HG03565 (cell line): Measurements from ENCODE around the gene C8B.

ENCODE experiments used
- ATAC-seq: cut with Tn5 transposase; IDR thresholded peaks from one replicate; pipeline ENCODE4 v1.9.1; 2021; ENCODE audit warnings: mild to moderate bottlenecking, moderate library complexity; ENCODE audit not compliant: unreplicated experiment

Gene C8B

DNA sequence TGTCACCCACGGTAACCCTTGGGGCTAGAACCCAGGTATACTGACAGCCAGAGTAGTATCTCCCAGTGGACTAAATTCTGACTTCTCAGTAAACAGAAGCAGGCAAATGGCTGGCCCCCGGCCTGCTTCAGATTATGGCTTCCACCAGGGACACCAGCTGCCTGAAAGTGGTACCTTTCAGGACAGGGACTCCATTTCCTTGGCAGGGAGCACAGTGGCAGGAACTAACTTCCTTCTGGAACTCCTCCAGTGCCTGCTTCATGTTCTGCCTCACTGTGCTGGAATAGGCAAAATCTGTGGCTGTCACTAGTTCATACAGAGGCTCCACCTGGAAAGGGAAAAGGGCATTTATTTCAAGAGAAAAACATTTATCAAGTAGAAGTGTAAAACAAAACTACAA lies 32.7 kb downstream of the C8B start:
- ATAC-seq = no peak

DNA sequence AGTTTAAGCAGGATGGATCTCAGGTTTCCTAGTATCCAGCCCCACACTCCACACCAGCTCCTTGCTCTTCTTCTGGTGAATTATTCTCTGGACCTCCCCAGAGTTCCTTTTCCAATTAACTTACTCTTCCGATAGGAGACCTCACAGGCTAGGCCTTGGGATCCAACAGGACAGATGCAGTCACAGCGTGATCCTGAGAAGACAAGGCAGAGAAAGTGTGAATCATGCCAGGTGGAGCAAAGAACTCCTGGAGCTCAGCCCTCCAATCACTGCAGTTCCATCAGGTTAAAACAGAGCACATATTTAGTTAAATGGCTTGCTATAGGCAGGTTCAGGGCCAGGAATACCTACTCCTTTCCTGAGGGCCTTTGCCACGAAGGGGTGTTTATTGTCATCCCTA lies 34.1 kb downstream of the C8B start:
- no peak for ATAC-seq

DNA sequence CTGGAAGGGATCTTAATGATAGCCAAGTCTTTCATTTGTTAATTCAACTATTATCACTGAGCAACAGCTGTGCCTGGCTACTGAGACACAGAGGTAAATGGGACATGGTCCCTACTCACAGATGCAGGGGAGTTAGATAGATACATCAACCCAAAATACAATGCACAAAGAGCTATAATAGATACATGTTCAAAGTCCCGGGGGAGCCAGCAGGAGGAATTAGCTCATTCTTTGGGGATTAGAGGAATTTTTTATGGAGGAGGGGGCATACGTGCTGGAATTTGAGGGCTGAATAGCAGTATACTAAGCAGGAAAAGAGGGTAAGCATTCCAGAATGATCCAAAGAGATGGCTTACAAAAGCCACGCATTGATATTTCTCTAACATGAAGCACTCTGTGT lies 34.6 kb downstream of the C8B start:
- no peak for ATAC-seq

DNA sequence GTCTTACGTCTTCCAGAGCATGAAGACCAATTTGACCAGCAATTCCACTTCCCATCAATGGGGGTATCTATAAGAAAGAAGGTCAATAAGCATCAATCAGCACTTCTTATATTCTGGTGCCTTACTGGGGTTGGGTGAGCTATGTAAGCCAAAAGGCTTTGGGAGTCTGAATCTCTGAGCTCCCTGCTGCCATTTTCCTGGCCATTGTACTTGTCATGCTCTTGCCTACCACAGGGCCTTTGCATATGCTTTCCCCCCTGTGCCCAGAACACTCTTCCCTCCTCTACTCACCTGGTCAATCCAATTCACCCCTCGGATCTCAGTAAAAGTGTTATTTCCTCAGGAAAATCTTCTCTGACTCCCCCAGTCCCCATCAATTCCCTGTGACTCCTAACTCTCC lies 36.3 kb downstream of the C8B start:
- no peak for ATAC-seq

DNA sequence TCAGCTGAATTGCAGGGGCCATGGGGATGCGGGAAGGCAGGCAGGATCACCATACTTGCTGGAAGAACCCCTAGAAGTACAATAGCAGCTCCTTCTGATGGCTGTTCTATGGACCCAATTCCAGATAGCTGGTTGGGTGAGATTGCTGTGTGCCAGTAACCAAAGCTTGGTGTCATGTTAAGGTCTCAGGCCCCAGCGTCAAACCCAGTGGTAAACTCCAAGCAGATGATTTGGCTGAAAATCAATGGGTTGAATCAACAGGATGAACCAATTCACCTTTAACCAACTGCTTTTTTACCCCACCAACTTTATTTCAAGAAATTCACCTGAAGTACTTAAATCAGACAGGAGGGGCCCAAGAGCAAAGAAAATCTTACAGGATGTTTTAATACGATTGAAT lies 37.8 kb downstream of the C8B start:
- no peak for ATAC-seq

DNA sequence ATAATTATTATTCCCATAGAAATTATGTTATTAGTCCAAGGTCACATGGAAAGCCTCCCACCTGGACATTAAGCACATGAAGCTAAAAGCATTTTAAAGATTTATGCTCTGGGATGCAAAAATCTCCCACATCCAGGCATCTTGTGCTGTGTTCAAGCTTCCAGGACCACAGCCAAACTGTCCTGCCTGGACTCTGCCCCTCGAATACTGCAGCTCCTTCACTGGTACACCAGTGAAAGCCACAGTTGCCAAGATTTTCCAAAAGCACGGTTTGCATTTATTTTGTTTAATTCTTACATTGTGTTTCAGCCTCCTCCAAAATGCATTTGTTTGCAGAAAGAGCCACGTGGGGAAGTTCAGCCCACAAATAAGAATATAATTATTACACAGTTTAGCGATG lies 38.6 kb downstream of the C8B start:
- no peak for ATAC-seq

DNA sequence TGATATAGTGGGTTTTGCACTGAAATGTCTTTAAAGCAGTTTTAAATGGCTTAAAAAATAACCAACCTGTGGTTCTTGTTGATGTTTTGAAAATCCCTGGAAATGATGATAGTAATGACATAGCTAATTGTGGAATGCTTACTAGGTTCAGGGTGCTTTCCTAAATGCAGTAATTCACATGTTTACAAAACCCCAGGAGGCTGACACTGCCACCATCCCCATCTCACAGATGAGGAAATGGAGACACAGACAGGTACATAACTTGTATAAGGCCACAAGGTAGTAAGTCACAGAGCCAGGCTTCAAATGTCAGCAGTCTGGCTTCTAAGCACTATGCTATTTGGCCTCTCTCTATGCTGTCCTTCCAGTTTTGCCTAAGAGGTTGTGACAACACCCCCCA lies 40.6 kb downstream of the C8B start:
- ATAC-seq = no peak

DNA sequence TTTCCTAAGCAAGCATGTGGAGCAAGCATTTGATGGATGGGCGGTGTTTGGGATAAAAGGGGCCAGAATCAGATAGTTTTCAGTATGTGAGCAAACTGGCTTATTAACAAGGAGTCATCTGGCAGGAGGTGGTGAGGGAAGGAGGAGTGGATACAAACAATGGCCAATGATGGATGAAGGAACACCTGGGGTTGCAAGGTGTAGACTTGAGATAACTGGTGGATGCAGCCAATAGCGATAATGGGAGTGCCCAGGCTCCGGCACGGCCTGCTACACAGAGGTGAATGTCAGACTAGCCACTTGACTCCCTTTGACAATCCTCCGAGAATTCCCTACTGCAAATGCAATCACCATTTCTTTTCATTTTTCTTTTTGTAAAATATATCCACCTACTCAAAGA lies 41.7 kb downstream of the C8B start:
- ATAC-seq = no peak

DNA sequence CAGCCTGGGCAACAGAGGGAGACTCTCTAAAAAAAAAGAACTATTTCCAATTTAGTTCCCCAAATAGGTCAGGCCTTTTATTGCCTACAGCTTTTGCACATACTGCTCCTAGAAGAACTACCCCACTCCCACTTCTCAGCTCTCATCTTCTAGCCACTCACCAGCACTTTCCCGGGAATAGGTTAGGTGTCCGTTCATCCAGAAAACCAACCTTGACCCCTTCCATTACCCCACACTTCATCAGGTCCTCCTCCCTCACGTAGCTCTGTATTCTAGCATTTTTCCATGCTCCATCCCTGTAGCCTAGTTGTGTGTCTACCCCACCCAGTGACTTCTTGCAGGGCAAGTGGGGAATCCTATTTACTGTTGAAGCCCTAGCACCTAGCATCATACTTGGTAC lies 42.6 kb downstream of the C8B start:
- no peak for ATAC-seq

DNA sequence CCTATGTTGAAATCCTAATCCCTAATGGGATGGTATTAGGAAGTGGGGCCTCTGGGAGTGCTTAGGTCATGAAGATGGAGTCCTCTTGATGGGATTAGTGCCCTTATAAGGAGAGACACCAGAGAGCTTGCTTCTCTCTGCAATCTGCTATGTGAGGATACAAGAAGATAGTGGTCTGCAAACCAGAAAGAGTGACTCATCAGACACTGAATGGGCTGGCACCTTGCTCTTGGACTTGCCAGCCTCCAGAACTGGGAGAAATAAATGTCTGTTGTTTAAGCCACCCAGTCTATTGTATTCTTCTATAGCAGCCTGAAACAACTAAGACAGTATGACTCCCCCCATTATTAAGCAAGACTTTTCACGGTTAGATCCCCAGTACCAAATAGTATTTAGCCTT lies 43.3 kb downstream of the C8B start:
- no peak for ATAC-seq

DNA sequence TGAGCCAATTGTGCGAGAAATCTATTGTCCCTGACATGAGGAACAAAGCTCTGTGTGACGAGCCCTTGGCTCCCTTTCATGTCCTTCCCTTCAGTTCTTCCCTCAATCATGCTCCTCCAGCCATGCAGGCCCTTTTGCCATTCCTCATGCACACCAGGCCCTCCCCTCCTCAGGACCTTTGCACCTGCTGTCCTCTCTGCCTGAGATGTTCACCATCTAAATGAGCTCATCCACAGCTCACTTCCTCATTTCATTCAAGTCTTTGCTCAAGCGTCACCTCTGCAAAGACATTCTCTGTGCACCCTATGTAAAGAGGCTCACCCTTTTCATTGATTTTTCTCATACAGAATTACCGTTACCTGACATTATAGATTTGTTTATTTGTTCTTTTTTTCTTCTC lies 43.7 kb downstream of the C8B start:
- no peak for ATAC-seq

DNA sequence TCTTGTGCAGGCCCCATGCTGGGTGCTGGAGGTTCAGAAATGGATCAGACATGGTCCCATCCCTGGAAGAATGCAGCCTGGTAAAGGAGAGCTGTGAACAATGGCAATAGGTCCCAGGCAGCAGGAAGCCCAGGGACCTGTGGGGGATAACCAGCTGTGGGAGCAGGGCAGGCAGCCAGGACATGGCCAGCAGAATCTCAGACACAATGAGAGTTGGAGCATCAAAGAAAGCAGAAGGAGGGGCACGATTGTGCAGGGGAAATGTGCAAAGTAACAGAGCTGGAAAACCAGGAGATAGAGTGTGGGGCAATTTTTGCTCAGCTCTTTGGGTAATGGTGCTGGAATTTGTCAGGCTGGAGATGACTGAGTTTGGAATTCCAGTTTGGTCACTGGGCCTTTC lies 44.3 kb downstream of the C8B start:
- ATAC-seq = no peak

DNA sequence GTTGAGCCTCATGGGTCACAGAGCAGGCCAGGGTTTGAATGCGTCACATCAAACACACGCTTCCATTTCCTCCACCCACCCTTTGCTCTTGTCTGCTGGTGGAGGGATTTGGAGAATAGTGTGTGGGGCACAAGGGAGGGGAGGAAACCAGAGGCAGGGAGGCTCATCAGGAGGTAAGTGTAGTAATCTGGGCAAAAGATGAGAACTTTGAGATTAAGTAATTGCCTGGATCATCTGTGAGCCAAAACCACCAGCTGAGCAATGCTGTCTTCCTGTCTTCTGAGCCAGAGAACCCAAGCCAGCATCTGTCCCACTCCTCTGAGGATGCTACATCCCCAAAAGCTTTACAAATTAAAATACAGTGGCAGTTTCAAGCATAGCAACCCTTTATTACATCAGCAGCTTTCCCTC lies 45.2 kb downstream of the C8B start:
- ATAC-seq = no peak

DNA sequence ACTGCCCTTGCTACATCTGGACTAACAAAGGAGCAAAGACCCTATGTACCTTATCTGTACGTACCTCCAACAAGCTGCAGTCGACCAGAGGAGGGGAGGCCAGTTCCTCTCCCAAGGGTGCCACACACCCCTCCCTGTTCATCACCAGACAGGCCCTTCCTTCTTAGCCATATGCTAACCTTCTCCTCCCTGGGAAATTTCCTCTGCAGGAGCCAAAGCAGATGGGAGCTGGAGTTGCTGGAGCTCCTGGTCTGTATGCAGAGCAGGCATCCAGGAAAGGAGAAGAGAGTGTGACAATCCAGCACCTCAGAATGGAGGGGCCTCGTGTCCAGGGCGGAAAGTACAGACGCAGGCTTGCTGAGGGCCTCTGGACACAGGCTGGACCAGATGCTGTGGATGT lies 48.5 kb downstream of the C8B start:
- ATAC-seq = no peak

DNA sequence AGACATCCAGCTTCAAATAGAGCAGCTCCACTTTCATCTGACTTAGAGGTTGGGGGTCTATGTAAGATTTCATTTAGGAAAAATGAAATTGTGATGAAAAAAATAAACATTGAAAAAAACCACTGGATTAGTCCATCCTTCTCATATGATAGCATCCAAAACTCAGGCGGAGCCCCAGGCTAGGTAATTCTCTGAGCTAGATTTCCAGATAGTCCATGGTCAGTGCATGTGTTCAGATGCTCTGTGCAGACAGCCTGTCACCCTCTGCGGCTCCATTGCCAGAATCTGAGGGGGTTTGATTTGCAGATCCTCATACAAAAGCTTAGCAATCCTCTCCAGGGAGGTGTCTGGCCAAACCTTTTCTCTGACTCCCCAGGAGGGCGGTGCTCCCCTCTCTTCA lies 49.2 kb downstream of the C8B start:
- ATAC-seq = no peak

DNA sequence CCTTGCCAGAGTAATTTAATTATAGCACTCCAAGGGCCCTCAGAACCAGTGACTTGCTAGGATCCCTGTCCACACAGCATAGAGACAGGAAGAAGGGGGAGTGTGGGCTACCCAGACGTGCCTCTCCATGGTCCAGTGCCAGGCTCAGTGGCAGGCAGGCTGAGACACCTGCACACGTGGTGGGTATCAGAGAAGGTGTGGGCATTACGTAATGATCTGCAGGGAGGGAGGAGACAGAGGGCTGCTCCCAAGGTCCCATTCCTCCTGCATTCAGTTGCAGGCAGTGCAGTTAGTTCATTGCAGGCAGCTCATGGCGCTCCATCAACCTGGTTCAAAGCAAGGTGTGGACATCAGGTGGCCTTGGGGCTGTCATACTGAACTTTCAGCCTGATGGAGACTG lies 49.9 kb downstream of the C8B start:
- ATAC-seq = no peak

DNA sequence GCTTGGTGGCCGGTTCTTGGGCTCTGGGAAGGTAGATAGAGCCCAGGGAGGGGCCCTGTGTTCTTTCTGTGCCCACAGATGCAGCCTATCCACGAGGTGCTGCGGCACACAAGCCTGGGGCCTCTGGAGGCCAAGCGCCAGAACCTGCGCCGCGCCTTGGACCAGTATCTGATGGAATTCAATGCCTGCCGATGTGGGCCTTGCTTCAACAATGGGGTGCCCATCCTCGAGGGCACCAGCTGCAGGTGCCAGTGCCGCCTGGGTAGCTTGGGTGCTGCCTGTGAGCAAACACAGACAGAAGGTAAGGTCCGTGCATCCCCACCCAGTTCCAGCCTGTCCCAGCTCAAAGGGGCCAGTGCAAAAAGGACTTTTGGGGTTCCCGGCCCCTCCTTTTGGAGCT lies 53.5 kb downstream of the C8B start:
- ATAC-seq = no peak

DNA sequence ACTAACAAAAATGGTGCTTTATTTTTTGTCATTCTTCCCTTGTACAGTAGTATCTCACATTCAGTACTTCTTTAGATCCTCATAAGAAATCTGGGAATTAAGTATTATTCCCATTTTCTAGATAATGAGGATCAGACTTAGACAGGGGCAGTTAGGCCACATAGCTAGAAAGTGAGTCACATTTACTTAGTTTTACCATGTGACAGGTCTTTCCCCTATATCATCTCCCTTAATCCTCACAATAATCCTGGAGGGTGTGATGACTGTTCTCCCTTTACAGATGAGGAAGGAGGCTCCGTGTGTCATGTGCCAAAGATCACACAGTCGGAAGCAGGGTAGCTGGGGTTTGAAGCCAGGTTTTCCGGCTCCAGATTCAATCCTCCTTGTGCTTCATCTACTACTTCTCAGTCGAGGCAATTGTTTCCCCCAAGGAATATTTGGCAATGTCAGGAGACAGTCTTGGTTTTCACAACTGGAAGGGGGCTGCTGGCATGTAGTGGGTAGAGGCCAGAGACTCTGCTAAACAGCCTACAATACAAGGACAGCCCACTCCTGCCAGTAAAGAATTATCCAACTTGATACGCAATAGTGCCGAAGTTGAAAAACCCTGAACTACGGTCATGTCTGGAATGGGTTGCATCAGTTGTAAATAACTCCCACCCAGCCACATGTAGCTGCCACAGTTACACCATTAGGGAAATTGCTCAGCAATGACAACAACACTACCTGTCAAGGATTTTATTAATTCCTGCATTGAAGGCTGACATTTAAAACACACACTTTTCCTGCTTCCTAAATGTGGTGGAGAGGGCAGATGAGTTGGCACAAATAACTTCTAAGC lies 54.5 kb downstream of the C8B start:
- ATAC-seq = no peak

DNA sequence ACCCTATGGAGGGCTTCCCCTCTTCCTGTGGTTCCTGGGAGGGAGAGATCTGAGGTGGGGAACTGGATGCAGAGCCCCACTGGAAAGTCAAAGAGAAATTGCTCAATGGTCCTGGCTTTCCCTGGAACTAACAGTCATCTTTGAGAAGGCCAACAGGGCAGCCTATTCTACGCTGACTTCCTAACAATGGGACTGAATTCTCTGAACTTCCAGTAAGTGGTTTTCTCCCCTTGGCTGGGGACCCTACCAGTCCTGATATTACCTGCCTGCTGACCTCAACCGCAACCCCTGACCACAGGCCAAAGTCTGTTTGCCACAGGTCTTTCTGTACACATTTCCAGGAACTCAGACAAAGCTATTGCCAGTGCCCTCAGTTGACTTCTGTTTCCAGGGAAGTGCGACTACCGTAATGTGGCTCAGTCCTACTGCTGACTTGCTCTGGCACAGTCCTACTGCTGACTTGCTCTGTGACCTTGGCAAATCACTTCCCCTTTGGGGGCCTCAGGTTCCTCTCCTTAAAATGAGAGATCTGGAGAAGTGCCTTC lies 55.3 kb downstream of the C8B start:
- ATAC-seq = no peak

DNA sequence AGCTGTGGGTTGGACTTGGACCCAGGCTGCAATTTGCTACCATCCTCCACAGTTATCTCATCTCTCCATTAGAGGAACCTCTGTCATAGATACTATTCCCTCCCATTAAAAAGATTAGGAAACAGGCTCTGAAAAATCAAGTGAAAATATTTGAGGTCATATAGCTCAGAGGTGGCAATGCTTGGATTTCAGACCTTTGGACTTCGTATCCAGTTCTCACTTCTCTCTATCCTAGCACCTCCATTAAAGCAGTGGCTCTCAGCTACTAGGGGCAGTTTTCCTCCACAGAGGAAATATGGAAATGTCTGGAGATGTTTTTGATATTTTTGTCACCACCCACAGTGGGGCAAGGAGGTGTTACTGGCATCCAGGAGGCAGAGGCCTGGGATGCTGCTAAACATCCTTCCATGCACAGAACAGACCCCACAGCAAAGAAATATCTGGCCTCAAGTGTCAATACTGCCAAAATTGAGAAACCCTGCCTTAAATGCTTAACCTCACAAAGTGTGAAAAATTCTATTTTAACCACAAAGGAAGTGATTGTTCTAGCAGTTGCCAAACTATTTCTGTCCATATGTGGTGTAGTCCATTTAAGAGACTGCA lies 57.1 kb downstream of the C8B start:
- ATAC-seq = no peak

DNA sequence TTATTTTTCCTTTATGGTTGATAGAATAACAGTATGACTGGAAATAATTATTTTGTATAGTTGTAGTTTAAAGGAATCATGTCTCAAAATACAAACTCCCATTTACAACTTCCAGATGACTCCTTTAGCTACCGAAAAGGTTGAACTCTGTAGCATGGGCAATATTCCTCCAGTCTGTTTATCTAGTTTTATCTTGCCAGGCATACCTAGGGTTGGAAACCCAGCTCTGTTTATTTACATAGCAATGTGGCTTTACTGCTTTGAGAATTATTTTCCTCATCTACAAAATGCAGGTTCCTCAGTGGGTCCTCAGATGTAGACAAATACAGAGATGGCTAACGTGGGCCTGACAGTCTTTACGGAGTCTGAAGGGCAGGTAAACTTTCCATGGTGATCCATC lies 60.1 kb downstream of the C8B start:
- ATAC-seq = no peak

DNA sequence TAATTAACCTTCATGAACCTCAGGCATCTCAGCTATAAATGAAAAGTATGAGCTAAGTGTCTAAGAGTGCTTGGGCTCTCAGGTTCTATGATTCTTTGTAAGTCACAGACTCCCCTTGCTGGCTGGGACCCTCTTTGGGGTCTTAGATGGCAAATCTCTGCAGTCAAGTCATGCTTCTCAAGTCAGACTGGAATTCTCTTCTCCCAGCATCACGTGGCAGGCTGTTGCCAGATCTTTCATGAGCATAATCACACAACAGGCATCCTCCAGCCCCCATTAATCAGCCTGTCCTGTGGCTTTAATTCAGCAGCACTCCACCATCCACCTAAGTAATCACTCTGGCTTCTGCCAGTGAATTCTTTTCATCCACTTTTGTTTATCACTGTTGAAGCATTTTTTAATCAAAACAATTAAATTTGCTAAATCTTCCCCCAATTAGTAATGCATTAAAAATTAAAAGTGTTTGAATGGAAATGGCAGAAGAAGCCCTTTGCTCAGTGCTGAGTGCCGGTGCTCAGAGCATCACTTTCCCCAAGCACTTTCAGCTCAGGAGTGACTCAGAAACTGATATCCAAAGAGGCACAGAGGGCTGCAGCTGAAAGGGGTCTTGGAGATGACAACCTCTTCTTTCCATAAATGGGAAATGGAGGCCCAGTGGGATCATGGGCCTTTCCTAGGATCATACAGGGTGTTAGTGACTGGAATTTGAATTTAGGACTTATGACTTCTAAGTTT lies 61.0 kb downstream of the C8B start:
- no peak for ATAC-seq
